ENCODE measurements around the gene ZNF829. TPM values are rescaled to one million over a fixed set of nuclear protein-coding genes. Genes with fewer than 3 reads are reported as not detected.

ZNF829 gene
- total RNA-seq, 3 donors from 2014 or later: 3.2 to 8.9 (median 4.3) TPM

DNA sequence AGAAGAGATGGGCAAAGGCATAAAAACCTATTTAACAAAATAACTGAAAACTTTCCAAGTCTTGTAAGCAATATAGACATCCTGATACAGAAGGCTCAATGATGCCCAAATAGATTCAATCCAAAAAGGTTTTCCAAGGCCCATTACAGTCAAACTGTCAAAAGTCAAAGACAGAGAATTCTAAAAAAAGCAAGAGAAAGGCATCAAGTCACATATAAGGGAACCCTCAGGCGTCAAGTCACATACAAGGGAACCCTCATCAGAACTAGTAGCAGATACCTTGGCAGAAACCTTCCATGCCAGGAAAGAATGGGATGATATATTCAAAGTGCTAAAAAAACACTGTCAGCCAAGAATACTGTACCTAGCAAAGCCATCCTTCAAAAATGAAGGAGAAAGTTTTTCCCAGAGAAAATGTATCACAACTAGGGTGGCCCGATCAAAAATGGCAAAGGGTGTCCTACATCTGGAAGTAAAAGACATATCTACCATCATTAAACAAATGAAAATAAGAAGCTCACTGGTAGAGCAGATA, 21.2 kb downstream of the ZNF829 start:
- Histone ChIP-seq H3K36me3 (peaks cover 35% of the 10 kb centered on the region), H3K27me3 (no peaks in the 10 kb centered on the region), H3K4me3 (no peak overlapping the region), H3K4me1 (no peaks in the 10 kb centered on the region), H3K27ac (no peak overlapping the region), H3K9me3 (peaks cover 94 to 100% of the 10 kb centered on the region in 2 donors)
- DNase-seq (ENCODE audit: low spot score in 2 of 2): no peak
- TF ChIP-seq, protein P1, sequence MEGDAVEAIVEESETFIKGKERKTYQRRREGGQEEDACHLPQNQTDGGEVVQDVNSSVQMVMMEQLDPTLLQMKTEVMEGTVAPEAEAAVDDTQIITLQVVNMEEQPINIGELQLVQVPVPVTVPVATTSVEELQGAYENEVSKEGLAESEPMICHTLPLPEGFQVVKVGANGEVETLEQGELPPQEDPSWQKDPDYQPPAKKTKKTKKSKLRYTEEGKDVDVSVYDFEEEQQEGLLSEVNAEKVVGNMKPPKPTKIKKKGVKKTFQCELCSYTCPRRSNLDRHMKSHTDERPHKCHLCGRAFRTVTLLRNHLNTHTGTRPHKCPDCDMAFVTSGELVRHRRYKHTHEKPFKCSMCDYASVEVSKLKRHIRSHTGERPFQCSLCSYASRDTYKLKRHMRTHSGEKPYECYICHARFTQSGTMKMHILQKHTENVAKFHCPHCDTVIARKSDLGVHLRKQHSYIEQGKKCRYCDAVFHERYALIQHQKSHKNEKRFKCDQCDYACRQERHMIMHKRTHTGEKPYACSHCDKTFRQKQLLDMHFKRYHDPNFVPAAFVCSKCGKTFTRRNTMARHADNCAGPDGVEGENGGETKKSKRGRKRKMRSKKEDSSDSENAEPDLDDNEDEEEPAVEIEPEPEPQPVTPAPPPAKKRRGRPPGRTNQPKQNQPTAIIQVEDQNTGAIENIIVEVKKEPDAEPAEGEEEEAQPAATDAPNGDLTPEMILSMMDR (IDR thresholded peaks at IDR 0.05): no peak
- TF ChIP-seq POLR2A (IDR thresholded peaks at IDR 0.05) (no peak), POLR2AphosphoS5 (IDR thresholded peaks at IDR 0.05) (no peak)
- intact Hi-C loops (cut with DNase I; ENCODE audit: low total_unique reads): no loop called here

DNA sequence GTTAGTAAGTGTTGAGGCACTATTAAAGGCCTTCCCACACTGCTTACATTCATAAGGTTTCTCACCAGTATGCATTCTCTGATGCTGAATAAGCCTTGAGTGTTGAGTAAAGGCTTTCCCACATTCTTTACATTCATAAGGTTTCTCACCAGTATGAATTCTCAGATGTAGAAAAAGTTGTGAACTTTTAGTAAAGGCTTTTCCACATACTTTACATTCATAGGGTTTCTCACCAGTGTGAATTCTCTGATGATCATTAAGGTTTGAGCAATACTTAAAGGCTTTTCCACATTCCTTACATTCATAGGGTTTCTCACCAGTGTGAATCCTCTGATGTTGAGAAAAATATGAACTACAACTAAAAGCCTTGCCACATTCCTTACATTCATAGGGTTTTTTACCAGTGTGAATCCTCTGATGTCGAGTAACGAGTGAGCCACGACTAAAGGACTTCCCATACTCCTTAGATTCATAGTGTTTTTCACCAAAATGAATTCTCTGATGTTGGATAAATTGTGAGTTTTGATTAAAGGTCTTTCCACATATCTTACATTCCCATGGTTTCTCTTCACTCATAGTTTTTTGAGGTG, 24.2 kb downstream of the ZNF829 start:
- H3K4me3 ChIP-seq: no peak overlapping the region
- H3K9me3 ChIP-seq: peaks cover 95 to 100% of the 10 kb centered on the region in 2 donors
- H3K27ac ChIP-seq: no peak overlapping the region
- H3K27me3 ChIP-seq: no peaks in the 10 kb centered on the region
- DNase-seq (ENCODE audit: low spot score in 2 of 2): no peak
- intact Hi-C loops (cut with DNase I; ENCODE audit: low total_unique reads): no loop called here
- peaks cover 26% of the 10 kb centered on the region for H3K36me3 ChIP-seq
- TF ChIP-seq, protein P1 (IDR thresholded peaks at IDR 0.05): no peak
- TF ChIP-seq POLR2A (IDR thresholded peaks at IDR 0.05) (no peak), POLR2AphosphoS5 (IDR thresholded peaks at IDR 0.05) (no peak)
- no peaks in the 10 kb centered on the region for H3K4me1 ChIP-seq

DNA sequence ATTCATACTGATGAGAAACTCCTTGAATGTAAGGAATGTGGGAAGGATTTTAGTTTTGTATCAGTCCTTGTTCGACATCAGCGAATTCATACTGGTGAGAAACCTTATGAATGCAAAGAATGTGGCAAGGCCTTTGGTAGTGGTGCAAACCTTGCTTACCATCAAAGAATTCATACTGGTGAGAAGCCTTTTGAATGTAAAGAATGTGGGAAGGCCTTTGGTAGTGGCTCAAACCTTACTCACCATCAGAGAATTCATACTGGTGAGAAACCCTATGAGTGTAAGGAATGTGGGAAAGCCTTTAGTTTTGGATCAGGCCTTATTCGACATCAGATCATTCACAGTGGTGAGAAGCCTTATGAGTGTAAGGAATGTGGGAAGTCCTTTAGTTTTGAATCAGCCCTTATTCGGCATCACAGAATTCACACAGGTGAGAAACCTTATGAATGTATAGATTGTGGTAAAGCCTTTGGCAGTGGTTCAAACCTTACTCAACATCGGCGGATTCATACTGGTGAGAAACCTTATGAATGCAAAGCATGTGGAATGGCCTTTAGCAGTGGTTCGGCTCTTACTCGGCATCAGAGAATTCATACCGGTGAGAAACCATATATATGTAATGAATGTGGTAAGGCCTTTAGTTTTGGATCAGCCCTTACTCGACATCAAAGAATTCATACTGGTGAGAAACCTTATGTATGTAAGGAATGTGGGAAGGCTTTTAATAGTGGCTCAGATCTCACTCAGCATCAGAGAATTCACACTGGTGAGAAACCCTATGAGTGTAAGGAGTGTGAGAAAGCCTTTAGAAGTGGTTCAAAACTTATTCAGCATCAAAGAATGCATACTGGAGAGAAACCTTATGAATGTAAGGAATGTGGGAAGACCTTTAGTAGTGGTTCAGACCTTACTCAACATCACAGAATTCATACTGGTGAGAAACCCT, 38.8 kb downstream of the ZNF829 start:
- H3K4me3 ChIP-seq: peak overlapping the region in 1 of 3 donors; percentile 9
- intact Hi-C loops (cut with DNase I; ENCODE audit: low total_unique reads): no loop called here

DNA sequence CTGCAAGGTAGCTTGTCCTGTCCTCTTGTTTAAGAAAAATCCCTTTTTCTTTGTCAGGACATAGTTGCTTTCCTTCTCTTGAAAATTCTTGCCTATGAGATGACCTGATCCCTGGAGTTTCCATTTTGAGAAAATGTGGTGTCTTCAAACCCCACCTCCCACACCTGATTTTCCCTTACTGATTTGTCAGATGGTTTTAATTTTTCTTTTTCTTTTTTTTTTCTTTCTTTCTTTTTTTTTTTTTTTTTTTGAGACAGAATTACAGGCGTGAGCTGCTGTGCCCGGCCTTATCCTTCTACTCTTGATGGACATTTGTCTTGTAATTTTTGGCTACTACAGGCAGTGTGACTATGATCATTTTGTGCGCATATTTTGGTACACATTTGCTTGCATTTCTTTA, 64.2 kb downstream of the ZNF829 start:
- H3K4me1 ChIP-seq: no peaks in the 10 kb centered on the region
- peak overlapping the region in 2 of 3 donors; percentile 79 to 84 for H3K4me3 ChIP-seq
- intact Hi-C loops (cut with DNase I; ENCODE audit: low total_unique reads): no loop called here
- H3K9me3 ChIP-seq: peaks cover 20 to 30% of the 10 kb centered on the region in 2 donors
- TF ChIP-seq POLR2A (IDR thresholded peaks at IDR 0.05): no peak
- TF ChIP-seq, protein P1 (IDR thresholded peaks at IDR 0.05): no peak
- TF ChIP-seq POLR2AphosphoS5 (IDR thresholded peaks at IDR 0.05): no peak
- H3K27ac ChIP-seq: no peak overlapping the region
- H3K27me3 ChIP-seq: no peaks in the 10 kb centered on the region
- DNase-seq (ENCODE audit: low spot score in 2 of 2): no peak
- no peaks in the 10 kb centered on the region for H3K36me3 ChIP-seq

More for the DNA sequence above, 38.8 kb downstream of the ZNF829 start:
- Histone ChIP-seq H3K27me3 (no peaks in the 10 kb centered on the region), H3K36me3 (peaks cover 49% of the 10 kb centered on the region), H3K27ac (no peak overlapping the region), H3K9me3 (peaks cover 81 to 100% of the 10 kb centered on the region in 2 donors), H3K4me1 (no peaks in the 10 kb centered on the region)
- no peak for DNase-seq (ENCODE audit: low spot score in 2 of 2)
- TF ChIP-seq, protein P1 (IDR thresholded peaks at IDR 0.05): no peak
- TF ChIP-seq POLR2AphosphoS5 (IDR thresholded peaks at IDR 0.05) (no peak), POLR2A (IDR thresholded peaks at IDR 0.05) (no peak)
